Esophagus (tissue), 2 donors: Measurements from ENCODE around the gene ST6GAL1. TPM values are rescaled to one million over a fixed set of nuclear protein-coding genes. Genes with fewer than 3 reads are reported as not detected.
"Not testable (repeated sequence)": the region's sequence is repeated elsewhere in the genome, so short reads cannot be mapped to it uniquely, and the experiment has no call there.

Experiments
- H3K27ac ChIP-seq, 2 donors: one replicate each; pipeline ENCODE4 v1.5.1; 2013; ENCODE audit warnings: low read depth in 2 of 2, mild to moderate bottlenecking in 2 of 2, inconsistent platforms in 1 of 2, low read length in 1 of 2, moderate library complexity in 1 of 2
- H3K27me3 ChIP-seq, 2 donors: one replicate each; pipeline ENCODE4 v1.6.1; 2013; ENCODE audit warnings: low read length in 2 of 2, control low read depth in 1 of 2, mild to moderate bottlenecking in 1 of 2; ENCODE audit not compliant: insufficient read depth in 2 of 2, control insufficient read depth in 1 of 2
- H3K36me3 ChIP-seq, 2 donors: one replicate each; pipeline ENCODE4 v1.6.1; 2013; ENCODE audit warnings: low read length in 1 of 2; ENCODE audit not compliant: control insufficient read depth in 2 of 2, insufficient read depth in 2 of 2
- H3K4me1 ChIP-seq, 2 donors: one replicate each; pipeline ENCODE4 v1.6.1; 2013; ENCODE audit warnings: low read length in 1 of 2; ENCODE audit not compliant: control insufficient read depth in 2 of 2, insufficient read depth in 2 of 2
- H3K4me3 ChIP-seq, 2 donors: one replicate each; pipeline ENCODE4 v1.5.1; 2013; ENCODE audit warnings: low read length in 2 of 2, mild to moderate bottlenecking in 2 of 2, low read depth in 1 of 2, moderate library complexity in 1 of 2
- H3K9me3 ChIP-seq, 2 donors: one replicate each; pipeline ENCODE4 v1.6.1; 2013; ENCODE audit warnings: mild to moderate bottlenecking in 2 of 2, low read depth in 1 of 2, low read length in 1 of 2, moderate library complexity in 1 of 2; ENCODE audit not compliant: control insufficient read depth in 2 of 2, insufficient read depth in 1 of 2
- WGBS, 2 donors: extraction: QIAGEN DNeasy Blood & Tissue Kit; methylation state at CpG; one replicate each; pipeline ENCODE4 v1.1.7; 2013; 5-methylcytosine and 5-hydroxymethylcytosine counted together
- polyA plus RNA-seq, 2 donors: library from polyadenylated mRNA; stranded (reverse); fragments of 200-250 nt; gene quantifications; one replicate each; pipeline ENCODE4 v1.2.3, GENCODE V29; 2013
- donor health status: healthy with polysubstance abuse.
- donor health status: Bipolar disorder and iron deficiency.

Gene ST6GAL1
- polyA plus RNA-seq, 2 donors: 2.0 to 3.0 TPM

GRCh38 chr3:186951640-186952552, 21.6 kb downstream of the ST6GAL1 start:
- no peaks in the 10 kb centered on the region for H3K27me3 ChIP-seq
- peaks cover 0 to 2% of the 10 kb centered on the region in 2 donors for H3K4me1 ChIP-seq
- H3K36me3 ChIP-seq: no peaks in the 10 kb centered on the region
- no peaks in the 10 kb centered on the region for H3K9me3 ChIP-seq
- H3K4me3 ChIP-seq: no peak overlapping the region
- WGBS, 2 donors: 94 to 96% methylated on average over 7 of the region's 7 CpGs
- H3K27ac ChIP-seq: no peak overlapping the region

GRCh38 chr3:186953011-186953487, 22.7 kb downstream of the ST6GAL1 start:
- H3K36me3 ChIP-seq: no peaks in the 10 kb centered on the region
- no peaks in the 10 kb centered on the region for H3K27me3 ChIP-seq
- H3K9me3 ChIP-seq: no peaks in the 10 kb centered on the region
- H3K4me3 ChIP-seq: no peak overlapping the region
- 61 to 67% methylated on average over 4 of the region's 4 CpGs for WGBS, 2 donors
- H3K4me1 ChIP-seq: peaks cover 0 to 2% of the 10 kb centered on the region in 2 donors
- H3K27ac ChIP-seq: peak overlapping the region in 1 of 2 donors; percentile 27

GRCh38 chr3:186953992-186954699, 23.8 kb downstream of the ST6GAL1 start:
- H3K36me3 ChIP-seq, H3K27ac ChIP-seq, H3K27me3 ChIP-seq, H3K4me3 ChIP-seq, H3K4me1 ChIP-seq, H3K9me3 ChIP-seq: not testable (repeated sequence)
- 76 to 78% methylated on average over 6 of the region's 6 CpGs for WGBS, 2 donors

GRCh38 chr3:186955898-186956696, 25.8 kb downstream of the ST6GAL1 start:
- 73 to 75% methylated on average over 9 of the region's 9 CpGs for WGBS, 2 donors
- Histone ChIP-seq H3K27ac (no peak overlapping the region), H3K27me3 (no peaks in the 10 kb centered on the region), H3K36me3 (no peaks in the 10 kb centered on the region), H3K4me3 (no peak overlapping the region), H3K9me3 (no peaks in the 10 kb centered on the region), H3K4me1 (no peaks in the 10 kb centered on the region)

- H3K36me3 ChIP-seq: no peaks in the 10 kb centered on the region
- H3K27me3 ChIP-seq: no peaks in the 10 kb centered on the region
- no peaks in the 10 kb centered on the region for H3K4me1 ChIP-seq
- H3K9me3 ChIP-seq: no peaks in the 10 kb centered on the region
- H3K4me3 ChIP-seq: no peak overlapping the region
- no peak overlapping the region for H3K27ac ChIP-seq
- 95 to 98% methylated on average over 3 of the region's 3 CpGs for WGBS, 2 donors
These were observed 28.8 kb downstream of the ST6GAL1 start for GRCh38 chr3:186959029-186959624.

- H3K27ac ChIP-seq: no peak overlapping the region
- H3K9me3 ChIP-seq: no peaks in the 10 kb centered on the region
- 82% methylated on average over 4 of the region's 4 CpGs for WGBS, 2 donors
- H3K27me3 ChIP-seq: no peaks in the 10 kb centered on the region
- no peaks in the 10 kb centered on the region for H3K36me3 ChIP-seq
- H3K4me3 ChIP-seq: no peak overlapping the region
- H3K4me1 ChIP-seq: no peaks in the 10 kb centered on the region
These were observed 30.0 kb downstream of the ST6GAL1 start for GRCh38 chr3:186960347-186960746.

- H3K4me3 ChIP-seq: no peak overlapping the region
- no peaks in the 10 kb centered on the region for H3K9me3 ChIP-seq
- no peaks in the 10 kb centered on the region for H3K4me1 ChIP-seq
- H3K27ac ChIP-seq: no peak overlapping the region
- 74 to 75% methylated on average over 1 of the region's 1 CpG for WGBS, 2 donors
- no peaks in the 10 kb centered on the region for H3K27me3 ChIP-seq
- peaks cover 0 to 2% of the 10 kb centered on the region in 2 donors for H3K36me3 ChIP-seq
These were observed 32.1 kb downstream of the ST6GAL1 start for GRCh38 chr3:186962445-186962844.

- Histone ChIP-seq H3K9me3 (no peaks in the 10 kb centered on the region), H3K27ac (no peak overlapping the region), H3K4me3 (no peak overlapping the region), H3K36me3 (peaks cover 0 to 2% of the 10 kb centered on the region in 2 donors), H3K4me1 (no peaks in the 10 kb centered on the region), H3K27me3 (no peaks in the 10 kb centered on the region)
- 64 to 66% methylated on average over 5 of the region's 5 CpGs for WGBS, 2 donors
These were observed 33.3 kb downstream of the ST6GAL1 start for GRCh38 chr3:186963636-186964035.

- Histone ChIP-seq H3K4me3 (no peak overlapping the region), H3K9me3 (no peaks in the 10 kb centered on the region), H3K4me1 (no peaks in the 10 kb centered on the region), H3K27me3 (no peaks in the 10 kb centered on the region), H3K36me3 (peaks cover 0 to 2% of the 10 kb centered on the region in 2 donors), H3K27ac (no peak overlapping the region)
- 93% methylated on average over 6 of the region's 6 CpGs for WGBS, 2 donors
These were observed 33.7 kb downstream of the ST6GAL1 start for GRCh38 chr3:186964071-186964470.
